HepG2 (cell line): ENCODE data around the gene TSEN34. TPM values are rescaled to one million over a fixed set of nuclear protein-coding genes. Genes with fewer than 3 reads are reported as not detected.
A peak's percentile ranks its signal among the peaks of the same experiment; 100 is the strongest.

Source experiments
- CAMTA2 ChIP-seq: sonication (generic); formaldehyde crosslinking; IDR thresholded peaks from 2 replicates; pipeline ENCODE4 v1.4.0; 2020; ENCODE audit warnings: mild to moderate bottlenecking, missing genetic modification reagents, borderline replicate concordance
- GATAD2A ChIP-seq: IDR thresholded peaks from 2 replicates; pipeline ENCODE4 v1.6.1; 2016
- NPAS2 ChIP-seq: sonication (generic); formaldehyde crosslinking; IDR thresholded peaks from 2 replicates; pipeline ENCODE4 v1.8.0; 2022; ENCODE audit warnings: mild to moderate bottlenecking, missing genetic modification reagents, borderline replicate concordance
- RBFOX2 ChIP-seq: fragments of 200-400 bp; formaldehyde crosslinking; IDR thresholded peaks from 2 replicates; pipeline ENCODE4 v1.6.1; 2017; ENCODE audit warnings: low read depth, mild to moderate bottlenecking, low read length
- SIX4 ChIP-seq: sonication (generic); formaldehyde crosslinking; IDR thresholded peaks from 2 replicates; pipeline ENCODE4 v1.4.0; 2020; ENCODE audit warnings: missing genetic modification reagents
- SMAD1 ChIP-seq: sonication (generic); formaldehyde crosslinking; IDR thresholded peaks from 2 replicates; pipeline ENCODE4 v1.4.0; 2020; ENCODE audit warnings: missing genetic modification reagents, low read depth, mild to moderate bottlenecking, borderline replicate concordance
- TBX2 ChIP-seq: sonication (generic); formaldehyde crosslinking; IDR thresholded peaks from 2 replicates; pipeline ENCODE4 v1.5.0; 2020; ENCODE audit warnings: missing genetic modification reagents, mild to moderate bottlenecking, borderline replicate concordance
- ZFX ChIP-seq: sonication (generic); formaldehyde crosslinking; IDR thresholded peaks from 2 replicates; pipeline ENCODE4 v1.4.0; 2020; ENCODE audit warnings: mild to moderate bottlenecking, low read depth, missing genetic modification reagents, moderate library complexity
- ZNF350 ChIP-seq: sonication (generic); formaldehyde crosslinking; IDR thresholded peaks from 2 replicates; pipeline ENCODE4 v1.4.0; 2020; ENCODE audit warnings: mild to moderate bottlenecking, low read depth, missing genetic modification reagents, borderline replicate concordance
- ZNF563 ChIP-seq: sonication (generic); formaldehyde crosslinking; IDR thresholded peaks from 2 replicates; pipeline ENCODE4 v1.8.0; 2022; ENCODE audit warnings: mild to moderate bottlenecking, moderate library complexity, missing genetic modification reagents
- ZNF567 ChIP-seq: sonication (generic); formaldehyde crosslinking; IDR thresholded peaks from 2 replicates; pipeline ENCODE4 v1.8.1; 2023; ENCODE audit warnings: mild to moderate bottlenecking, missing genetic modification reagents, borderline replicate concordance
- ZNF615 ChIP-seq: sonication (generic); formaldehyde crosslinking; IDR thresholded peaks from 2 replicates; pipeline ENCODE4 v1.5.0; 2020; ENCODE audit warnings: mild to moderate bottlenecking, missing genetic modification reagents, borderline replicate concordance
- ZNF879 ChIP-seq: sonication (generic); formaldehyde crosslinking; IDR thresholded peaks from 2 replicates; pipeline ENCODE4 v1.8.1; 2023; ENCODE audit warnings: missing genetic modification reagents
- polyA plus RNA-seq, 8 experiments: library from polyadenylated mRNA; depleted of rRNA in 3 of 8; stranded (reverse) in 7 of 8; unstranded in 1 of 8; fragments of >200 nt; fragmentation: Illumina TruSeq in 4 of 8; extraction: Trizol in 4 of 8; gene quantifications; 2 replicates each; pipeline versions ENCODE4 v1.2.1 to v1.2.3, GENCODE V29; 2011 to 2016; ENCODE audit warnings: low read depth in 4 of 8, missing spikeins in 1 of 8, mixed read lengths in 1 of 8; ENCODE audit not compliant: insufficient read depth in 1 of 8
- total RNA-seq, 5 experiments: library from RNA; depleted of rRNA; stranded (reverse); fragments of >200 nt; fragmentation: Illumina TruSeq; extraction: Trizol; gene quantifications; 2 replicates each; pipeline ENCODE4 v1.2.3, GENCODE V29; 2016; ENCODE audit warnings: low read depth in 1 of 5
- TF ChIP-seq, protein P1 (sequence below): sonication (generic); formaldehyde crosslinking; conservative IDR thresholded peaks from 2 replicates; pipeline ENCODE4 v1.5.0; 2020; ENCODE audit warnings: missing genetic modification reagents
- TF ChIP-seq, protein P2 (sequence below): sonication (generic); formaldehyde crosslinking; IDR thresholded peaks from 2 replicates; pipeline ENCODE4 v1.4.0; 2020; ENCODE audit warnings: missing genetic modification reagents
- TF ChIP-seq, protein P3 (sequence below): IDR thresholded peaks from 2 replicates; pipeline ENCODE4 v1.6.1; 2018; ENCODE audit warnings: missing genetic modification reagents, mild to moderate bottlenecking, missing compliant biosample characterization
- TF ChIP-seq, protein P4 (sequence below): sonication (generic); formaldehyde crosslinking; conservative IDR thresholded peaks from 2 replicates; pipeline ENCODE4 v1.4.0; 2020; ENCODE audit warnings: missing genetic modification reagents
- TF ChIP-seq, protein P5 (sequence below): sonication (generic); formaldehyde crosslinking; conservative IDR thresholded peaks from 2 replicates; pipeline ENCODE4 v1.4.0; 2020; ENCODE audit warnings: missing genetic modification reagents
- TF ChIP-seq, protein P6 (sequence below): IDR thresholded peaks from 2 replicates; pipeline ENCODE4 v1.6.1; 2016; ENCODE audit warnings: missing compliant biosample characterization, missing genetic modification reagents, borderline replicate concordance

TSEN34 gene
- total and polyA plus RNA-seq, 2 of the 13 experiments (the other 11 are each of a cell fraction or from before 2014, with no cell fraction given): 55.1 to 65.4 TPM

DNA sequence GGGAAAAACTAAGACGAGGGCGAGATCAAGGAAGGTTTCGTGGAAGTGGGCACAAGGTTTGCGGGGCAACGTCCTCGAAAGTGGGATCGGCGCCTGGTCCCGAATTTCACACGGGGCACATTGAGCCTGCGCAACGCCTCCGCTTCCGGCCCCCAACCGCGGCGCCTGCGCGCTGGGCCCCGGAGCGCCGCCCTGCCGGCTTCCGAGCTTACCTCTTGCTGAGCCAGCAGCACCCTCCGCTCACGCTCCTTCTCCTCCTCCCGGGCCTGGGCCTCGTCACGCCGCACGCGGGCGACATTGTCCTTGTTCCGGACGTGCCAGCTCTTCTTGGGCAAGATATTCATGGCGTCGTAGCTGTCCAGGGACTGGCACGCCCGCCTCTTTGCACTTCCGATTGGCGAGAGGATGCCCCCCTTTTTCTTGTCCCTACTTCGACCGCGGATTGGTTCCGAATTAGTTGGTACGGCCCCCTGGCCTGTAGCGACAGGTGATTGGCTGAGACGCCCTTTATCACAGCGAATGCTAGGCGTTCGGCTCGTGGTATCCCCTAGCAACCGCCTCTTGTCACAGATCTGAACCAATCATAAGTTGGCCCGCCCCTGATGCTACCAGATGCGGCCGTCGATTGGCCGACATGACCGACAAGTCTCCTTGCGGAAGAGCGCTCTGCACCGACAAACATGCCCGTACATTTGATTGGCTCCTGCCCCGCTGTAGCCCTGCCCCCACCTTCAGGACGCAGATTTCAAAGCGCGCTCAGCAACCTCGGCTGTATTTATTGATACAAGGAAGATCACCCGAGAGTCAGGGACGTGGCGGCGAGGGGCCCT, 31.5 kb upstream of the TSEN34 start, which contains the start of gene LENG1 (continued):
- TF ChIP-seq ZNF567 (CRISPR knock-in tag): peak; percentile 72; the same call in 1 of the 2 replicates
- peak; percentile 29; the same call in 1 of the 2 replicates for TF ChIP-seq CAMTA2 (CRISPR knock-in tag)
- no peak for TF ChIP-seq NPAS2
- TF ChIP-seq, protein P1, sequence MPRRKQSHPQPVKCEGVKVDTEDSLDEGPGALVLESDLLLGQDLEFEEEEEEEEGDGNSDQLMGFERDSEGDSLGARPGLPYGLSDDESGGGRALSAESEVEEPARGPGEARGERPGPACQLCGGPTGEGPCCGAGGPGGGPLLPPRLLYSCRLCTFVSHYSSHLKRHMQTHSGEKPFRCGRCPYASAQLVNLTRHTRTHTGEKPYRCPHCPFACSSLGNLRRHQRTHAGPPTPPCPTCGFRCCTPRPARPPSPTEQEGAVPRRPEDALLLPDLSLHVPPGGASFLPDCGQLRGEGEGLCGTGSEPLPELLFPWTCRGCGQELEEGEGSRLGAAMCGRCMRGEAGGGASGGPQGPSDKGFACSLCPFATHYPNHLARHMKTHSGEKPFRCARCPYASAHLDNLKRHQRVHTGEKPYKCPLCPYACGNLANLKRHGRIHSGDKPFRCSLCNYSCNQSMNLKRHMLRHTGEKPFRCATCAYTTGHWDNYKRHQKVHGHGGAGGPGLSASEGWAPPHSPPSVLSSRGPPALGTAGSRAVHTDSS (CRISPR knock-in tag): no peak
- TF ChIP-seq ZNF563 (CRISPR knock-in tag): 0 out of 2 replicates have a peak, but pooled peaks have one; percentile 53
- TF ChIP-seq ZFX (CRISPR knock-in tag): peak; percentile 55; the same call in 1 of the 2 replicates
- TF ChIP-seq RBFOX2: peak; percentile 89
- TF ChIP-seq, protein P2, sequence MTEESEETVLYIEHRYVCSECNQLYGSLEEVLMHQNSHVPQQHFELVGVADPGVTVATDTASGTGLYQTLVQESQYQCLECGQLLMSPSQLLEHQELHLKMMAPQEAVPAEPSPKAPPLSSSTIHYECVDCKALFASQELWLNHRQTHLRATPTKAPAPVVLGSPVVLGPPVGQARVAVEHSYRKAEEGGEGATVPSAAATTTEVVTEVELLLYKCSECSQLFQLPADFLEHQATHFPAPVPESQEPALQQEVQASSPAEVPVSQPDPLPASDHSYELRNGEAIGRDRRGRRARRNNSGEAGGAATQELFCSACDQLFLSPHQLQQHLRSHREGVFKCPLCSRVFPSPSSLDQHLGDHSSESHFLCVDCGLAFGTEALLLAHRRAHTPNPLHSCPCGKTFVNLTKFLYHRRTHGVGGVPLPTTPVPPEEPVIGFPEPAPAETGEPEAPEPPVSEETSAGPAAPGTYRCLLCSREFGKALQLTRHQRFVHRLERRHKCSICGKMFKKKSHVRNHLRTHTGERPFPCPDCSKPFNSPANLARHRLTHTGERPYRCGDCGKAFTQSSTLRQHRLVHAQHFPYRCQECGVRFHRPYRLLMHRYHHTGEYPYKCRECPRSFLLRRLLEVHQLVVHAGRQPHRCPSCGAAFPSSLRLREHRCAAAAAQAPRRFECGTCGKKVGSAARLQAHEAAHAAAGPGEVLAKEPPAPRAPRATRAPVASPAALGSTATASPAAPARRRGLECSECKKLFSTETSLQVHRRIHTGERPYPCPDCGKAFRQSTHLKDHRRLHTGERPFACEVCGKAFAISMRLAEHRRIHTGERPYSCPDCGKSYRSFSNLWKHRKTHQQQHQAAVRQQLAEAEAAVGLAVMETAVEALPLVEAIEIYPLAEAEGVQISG: peak; percentile 76
- 0 out of 2 replicates have a peak, but pooled peaks have one; percentile 53 for TF ChIP-seq ZNF879 (CRISPR knock-in tag)
- TF ChIP-seq, protein P3, sequence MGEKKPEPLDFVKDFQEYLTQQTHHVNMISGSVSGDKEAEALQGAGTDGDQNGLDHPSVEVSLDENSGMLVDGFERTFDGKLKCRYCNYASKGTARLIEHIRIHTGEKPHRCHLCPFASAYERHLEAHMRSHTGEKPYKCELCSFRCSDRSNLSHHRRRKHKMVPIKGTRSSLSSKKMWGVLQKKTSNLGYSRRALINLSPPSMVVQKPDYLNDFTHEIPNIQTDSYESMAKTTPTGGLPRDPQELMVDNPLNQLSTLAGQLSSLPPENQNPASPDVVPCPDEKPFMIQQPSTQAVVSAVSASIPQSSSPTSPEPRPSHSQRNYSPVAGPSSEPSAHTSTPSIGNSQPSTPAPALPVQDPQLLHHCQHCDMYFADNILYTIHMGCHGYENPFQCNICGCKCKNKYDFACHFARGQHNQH (CRISPR knock-in tag): 0 out of 2 replicates have a peak, but pooled peaks have one; percentile 28
- TF ChIP-seq, protein P4, sequence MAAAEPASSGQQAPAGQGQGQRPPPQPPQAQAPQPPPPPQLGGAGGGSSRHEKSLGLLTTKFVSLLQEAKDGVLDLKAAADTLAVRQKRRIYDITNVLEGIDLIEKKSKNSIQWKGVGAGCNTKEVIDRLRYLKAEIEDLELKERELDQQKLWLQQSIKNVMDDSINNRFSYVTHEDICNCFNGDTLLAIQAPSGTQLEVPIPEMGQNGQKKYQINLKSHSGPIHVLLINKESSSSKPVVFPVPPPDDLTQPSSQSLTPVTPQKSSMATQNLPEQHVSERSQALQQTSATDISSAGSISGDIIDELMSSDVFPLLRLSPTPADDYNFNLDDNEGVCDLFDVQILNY: peak; percentile 89; the same call in 1 of the 2 replicates
- TF ChIP-seq SMAD1: peak; percentile 54; the same call in 1 of the 2 replicates
- TF ChIP-seq ZNF615 (CRISPR knock-in tag): no peak
- no peak for TF ChIP-seq SIX4 (CRISPR knock-in tag)
- peak; percentile 45; the same call in 1 of the 2 replicates for TF ChIP-seq TBX2
- TF ChIP-seq GATAD2A (CRISPR knock-in tag): no peak; the same call in 1 of the 2 replicates
- TF ChIP-seq, protein P5, sequence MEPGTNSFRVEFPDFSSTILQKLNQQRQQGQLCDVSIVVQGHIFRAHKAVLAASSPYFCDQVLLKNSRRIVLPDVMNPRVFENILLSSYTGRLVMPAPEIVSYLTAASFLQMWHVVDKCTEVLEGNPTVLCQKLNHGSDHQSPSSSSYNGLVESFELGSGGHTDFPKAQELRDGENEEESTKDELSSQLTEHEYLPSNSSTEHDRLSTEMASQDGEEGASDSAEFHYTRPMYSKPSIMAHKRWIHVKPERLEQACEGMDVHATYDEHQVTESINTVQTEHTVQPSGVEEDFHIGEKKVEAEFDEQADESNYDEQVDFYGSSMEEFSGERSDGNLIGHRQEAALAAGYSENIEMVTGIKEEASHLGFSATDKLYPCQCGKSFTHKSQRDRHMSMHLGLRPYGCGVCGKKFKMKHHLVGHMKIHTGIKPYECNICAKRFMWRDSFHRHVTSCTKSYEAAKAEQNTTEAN: no peak
- TF ChIP-seq, protein P6, sequence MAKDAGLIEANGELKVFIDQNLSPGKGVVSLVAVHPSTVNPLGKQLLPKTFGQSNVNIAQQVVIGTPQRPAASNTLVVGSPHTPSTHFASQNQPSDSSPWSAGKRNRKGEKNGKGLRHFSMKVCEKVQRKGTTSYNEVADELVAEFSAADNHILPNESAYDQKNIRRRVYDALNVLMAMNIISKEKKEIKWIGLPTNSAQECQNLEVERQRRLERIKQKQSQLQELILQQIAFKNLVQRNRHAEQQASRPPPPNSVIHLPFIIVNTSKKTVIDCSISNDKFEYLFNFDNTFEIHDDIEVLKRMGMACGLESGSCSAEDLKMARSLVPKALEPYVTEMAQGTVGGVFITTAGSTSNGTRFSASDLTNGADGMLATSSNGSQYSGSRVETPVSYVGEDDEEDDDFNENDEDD (CRISPR knock-in tag): peak; percentile 75; the same call in 1 of the 2 replicates
- peak; percentile 75 for TF ChIP-seq ZNF350 (CRISPR knock-in tag)
